ENCODE measurements around the gene CHSY1.

GRCh38 chr15:101213147-101213546, 38.7 kb downstream of the CHSY1 start:
- no peak for TF ChIP-seq CTCF (IDR thresholded peaks at IDR 0.05; ENCODE audit: poor library complexity, severe bottlenecking)
- TF ChIP-seq POLR2AphosphoS5 (IDR thresholded peaks at IDR 0.05), result no peak
- TF ChIP-seq, protein P1, sequence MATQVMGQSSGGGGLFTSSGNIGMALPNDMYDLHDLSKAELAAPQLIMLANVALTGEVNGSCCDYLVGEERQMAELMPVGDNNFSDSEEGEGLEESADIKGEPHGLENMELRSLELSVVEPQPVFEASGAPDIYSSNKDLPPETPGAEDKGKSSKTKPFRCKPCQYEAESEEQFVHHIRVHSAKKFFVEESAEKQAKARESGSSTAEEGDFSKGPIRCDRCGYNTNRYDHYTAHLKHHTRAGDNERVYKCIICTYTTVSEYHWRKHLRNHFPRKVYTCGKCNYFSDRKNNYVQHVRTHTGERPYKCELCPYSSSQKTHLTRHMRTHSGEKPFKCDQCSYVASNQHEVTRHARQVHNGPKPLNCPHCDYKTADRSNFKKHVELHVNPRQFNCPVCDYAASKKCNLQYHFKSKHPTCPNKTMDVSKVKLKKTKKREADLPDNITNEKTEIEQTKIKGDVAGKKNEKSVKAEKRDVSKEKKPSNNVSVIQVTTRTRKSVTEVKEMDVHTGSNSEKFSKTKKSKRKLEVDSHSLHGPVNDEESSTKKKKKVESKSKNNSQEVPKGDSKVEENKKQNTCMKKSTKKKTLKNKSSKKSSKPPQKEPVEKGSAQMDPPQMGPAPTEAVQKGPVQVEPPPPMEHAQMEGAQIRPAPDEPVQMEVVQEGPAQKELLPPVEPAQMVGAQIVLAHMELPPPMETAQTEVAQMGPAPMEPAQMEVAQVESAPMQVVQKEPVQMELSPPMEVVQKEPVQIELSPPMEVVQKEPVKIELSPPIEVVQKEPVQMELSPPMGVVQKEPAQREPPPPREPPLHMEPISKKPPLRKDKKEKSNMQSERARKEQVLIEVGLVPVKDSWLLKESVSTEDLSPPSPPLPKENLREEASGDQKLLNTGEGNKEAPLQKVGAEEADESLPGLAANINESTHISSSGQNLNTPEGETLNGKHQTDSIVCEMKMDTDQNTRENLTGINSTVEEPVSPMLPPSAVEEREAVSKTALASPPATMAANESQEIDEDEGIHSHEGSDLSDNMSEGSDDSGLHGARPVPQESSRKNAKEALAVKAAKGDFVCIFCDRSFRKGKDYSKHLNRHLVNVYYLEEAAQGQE (IDR thresholded peaks at IDR 0.05; ENCODE audit: borderline replicate concordance), result no peak
- TF ChIP-seq MXI1 (conservative IDR thresholded peaks at IDR 0.05; ENCODE audit: poor library complexity, severe bottlenecking), result no peak
- TF ChIP-seq RAD21 (conservative IDR thresholded peaks at IDR 0.05), result no peak
- no peak for TF ChIP-seq EZH2 (IDR thresholded peaks at IDR 0.05; ENCODE audit: borderline replicate concordance, insufficient read depth, low read length, poor library complexity, severe bottlenecking)

Data from neural cell (in vitro differentiated cells).